ENCODE measurements around the gene TMEM40.

GRCh38 chr3:12782172-12782815 lies 23.2 kb upstream of the TMEM40 start:
- TF ChIP-seq SUZ12 (IDR thresholded peaks at IDR 0.05) (no peak), BHLHE40 (IDR thresholded peaks at IDR 0.05; ENCODE audit: borderline replicate concordance) (no peak), L3MBTL2 (conservative IDR thresholded peaks at IDR 0.05) (no peak), SP1 (IDR thresholded peaks at IDR 0.05) (no peak), FOXM1 (IDR thresholded peaks at IDR 0.05; ENCODE audit: borderline replicate concordance) (no peak), ELF4 (IDR thresholded peaks at IDR 0.05) (no peak), LEF1 (IDR thresholded peaks at IDR 0.05; ENCODE audit: borderline replicate concordance) (no peak), FOXA1 (IDR thresholded peaks at IDR 0.05) (no peak), CTBP1 (IDR thresholded peaks at IDR 0.05; ENCODE audit: borderline replicate concordance) (no peak), TARDBP (IDR thresholded peaks at IDR 0.05) (no peak)
- TF ChIP-seq, protein P1, sequence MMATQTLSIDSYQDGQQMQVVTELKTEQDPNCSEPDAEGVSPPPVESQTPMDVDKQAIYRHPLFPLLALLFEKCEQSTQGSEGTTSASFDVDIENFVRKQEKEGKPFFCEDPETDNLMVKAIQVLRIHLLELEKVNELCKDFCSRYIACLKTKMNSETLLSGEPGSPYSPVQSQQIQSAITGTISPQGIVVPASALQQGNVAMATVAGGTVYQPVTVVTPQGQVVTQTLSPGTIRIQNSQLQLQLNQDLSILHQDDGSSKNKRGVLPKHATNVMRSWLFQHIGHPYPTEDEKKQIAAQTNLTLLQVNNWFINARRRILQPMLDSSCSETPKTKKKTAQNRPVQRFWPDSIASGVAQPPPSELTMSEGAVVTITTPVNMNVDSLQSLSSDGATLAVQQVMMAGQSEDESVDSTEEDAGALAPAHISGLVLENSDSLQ (IDR thresholded peaks at IDR 0.05) = 0 out of 2 replicates have a peak, but pooled peaks have one; percentile 20
